ENCODE measurements around the gene RNU1-3.
A peak's percentile ranks its signal among the peaks of the same experiment; 100 is the strongest.
"Not testable (repeated sequence)": the region's sequence is repeated elsewhere in the genome, so short reads cannot be mapped to it uniquely, and the experiment has no call there.

The RNU1-3 gene

GRCh38 chr1:16693449-16694307 lies 26.9 kb upstream of the RNU1-3 start:
- not testable (repeated sequence) for DNase-seq (ENCODE audit: low read depth)

DNA sequence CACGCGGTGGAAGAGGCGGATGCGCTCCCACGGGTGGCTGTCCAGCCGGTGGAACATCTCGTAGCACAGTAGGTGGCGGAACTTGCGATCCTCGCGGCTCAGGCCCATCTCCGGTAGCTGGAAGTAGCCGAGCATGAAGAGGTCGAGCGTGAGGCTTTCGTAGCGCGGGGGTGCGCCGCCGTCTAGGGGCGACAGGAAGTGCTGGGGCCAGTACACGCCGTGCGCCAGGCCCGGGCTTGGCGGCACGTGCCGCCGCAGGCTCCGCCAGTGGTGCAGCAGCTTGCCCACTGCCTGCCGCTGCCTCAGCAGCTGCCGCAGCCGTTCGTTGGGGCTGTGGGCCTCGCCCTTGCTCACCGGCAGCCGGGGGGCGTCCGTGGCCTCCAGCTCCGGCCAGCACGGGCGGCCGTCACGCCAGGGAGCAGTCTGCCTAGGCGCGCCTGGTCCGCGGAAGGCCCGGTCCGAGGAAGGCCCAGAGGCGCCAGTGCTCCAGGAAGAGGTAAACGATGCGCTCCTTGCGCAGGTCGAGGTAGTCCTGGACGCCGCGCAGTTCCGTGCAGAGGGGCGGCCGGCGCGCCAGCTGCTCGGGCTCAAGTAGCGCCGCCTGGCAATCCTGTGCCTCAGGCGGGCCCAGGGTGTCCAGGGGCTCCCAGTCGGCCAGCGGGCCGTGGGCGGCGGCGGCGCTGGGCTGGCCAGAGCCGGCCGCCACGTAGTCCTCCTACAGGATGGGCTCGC lies 26.1 kb upstream of the RNU1-3 start:
- DNase-seq (ENCODE audit: low read depth), result not testable (repeated sequence)

- DNase-seq (ENCODE audit: low read depth), result not testable (repeated sequence)
These were observed 25.5 kb upstream of the RNU1-3 start for GRCh38 chr1:16692283-16692682.

- not testable (repeated sequence) for DNase-seq (ENCODE audit: low read depth)
These were observed 24.4 kb upstream of the RNU1-3 start for GRCh38 chr1:16690971-16691682.

DNA sequence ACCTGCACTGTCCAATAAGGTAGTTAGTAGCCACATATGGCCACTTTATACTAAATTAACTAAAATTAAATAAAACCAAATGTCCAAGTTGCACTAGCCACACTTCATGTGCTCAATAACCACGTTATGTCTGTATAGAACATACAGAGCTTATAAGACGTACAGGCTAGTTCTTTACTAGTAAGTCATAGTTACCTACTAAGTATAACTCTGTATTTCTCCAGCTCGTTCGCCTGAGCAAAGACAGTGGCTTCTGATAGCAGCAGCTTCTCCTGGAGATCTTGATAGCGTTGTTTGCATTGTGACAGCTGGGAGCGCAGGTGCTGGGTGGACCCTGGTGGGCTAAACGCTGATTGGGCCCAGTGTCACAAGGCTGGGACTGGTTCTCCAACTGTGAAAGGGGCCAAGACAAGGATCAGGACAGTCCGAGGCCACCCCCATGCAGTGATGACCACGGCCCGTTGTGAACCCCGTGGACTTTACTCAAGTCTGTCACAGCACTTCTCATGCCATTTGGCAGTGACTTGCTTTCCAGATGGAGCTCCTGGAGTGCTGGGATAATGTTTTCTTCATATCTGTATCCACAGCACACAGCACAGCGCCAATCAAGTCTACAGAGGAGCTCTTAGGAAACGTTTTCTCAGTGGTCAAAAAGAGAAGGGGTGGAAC lies 20.5 kb upstream of the RNU1-3 start:
- DNase-seq (ENCODE audit: low read depth), result not testable (repeated sequence)

DNA sequence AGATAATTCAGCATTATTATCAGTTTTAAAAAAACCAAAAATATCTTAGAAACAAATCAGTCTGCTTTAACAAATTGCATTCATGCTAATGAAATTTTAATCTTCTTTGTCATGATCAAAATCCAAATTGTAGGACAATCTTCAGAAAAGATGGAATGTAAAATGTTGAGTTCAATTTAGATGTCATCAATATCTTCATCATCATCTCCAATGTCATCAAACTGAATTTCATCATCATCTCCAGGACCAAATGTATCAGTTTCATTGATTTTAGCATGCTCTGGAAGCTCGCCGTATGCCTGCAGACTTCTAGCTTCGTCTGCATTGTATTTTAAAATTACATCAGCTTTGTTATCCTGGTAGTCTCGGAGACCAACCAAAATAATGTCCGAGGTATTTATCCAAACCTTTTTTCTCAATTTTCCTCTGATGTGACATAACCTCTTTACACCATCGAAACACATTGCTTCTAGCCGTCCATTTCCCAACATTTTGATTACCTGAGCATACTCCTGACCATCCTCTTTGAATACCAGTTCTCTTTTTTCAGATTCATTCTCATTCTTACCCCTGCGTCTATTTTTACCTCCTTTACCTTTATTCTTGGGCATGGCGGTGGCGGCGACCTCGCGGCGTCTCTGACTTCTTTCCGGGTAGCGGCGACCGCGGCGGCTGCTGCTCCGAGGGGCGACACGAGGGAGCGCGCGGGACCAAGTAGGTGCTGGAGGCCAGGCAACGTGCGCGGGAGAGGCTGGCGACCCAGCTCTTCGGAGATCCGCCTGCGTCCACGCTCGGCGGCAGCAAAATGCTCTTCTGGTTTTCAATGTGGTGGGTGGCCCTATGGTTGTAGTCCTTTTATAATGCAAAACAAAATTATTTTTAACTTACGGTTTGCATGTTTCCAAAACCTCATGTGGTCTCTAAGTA lies 19.0 kb upstream of the RNU1-3 start:
- not testable (repeated sequence) for DNase-seq (ENCODE audit: low read depth)

- DNase-seq (ENCODE audit: low read depth), result not testable (repeated sequence)
These were observed 18.1 kb upstream of the RNU1-3 start for GRCh38 chr1:16684738-16685337.

- not testable (repeated sequence) for DNase-seq (ENCODE audit: low read depth)
These were observed 17.4 kb upstream of the RNU1-3 start for GRCh38 chr1:16684152-16684551.

GRCh38 chr1:16682803-16683202 lies 16.1 kb upstream of the RNU1-3 start:
- not testable (repeated sequence) for DNase-seq (ENCODE audit: low read depth)

DNA sequence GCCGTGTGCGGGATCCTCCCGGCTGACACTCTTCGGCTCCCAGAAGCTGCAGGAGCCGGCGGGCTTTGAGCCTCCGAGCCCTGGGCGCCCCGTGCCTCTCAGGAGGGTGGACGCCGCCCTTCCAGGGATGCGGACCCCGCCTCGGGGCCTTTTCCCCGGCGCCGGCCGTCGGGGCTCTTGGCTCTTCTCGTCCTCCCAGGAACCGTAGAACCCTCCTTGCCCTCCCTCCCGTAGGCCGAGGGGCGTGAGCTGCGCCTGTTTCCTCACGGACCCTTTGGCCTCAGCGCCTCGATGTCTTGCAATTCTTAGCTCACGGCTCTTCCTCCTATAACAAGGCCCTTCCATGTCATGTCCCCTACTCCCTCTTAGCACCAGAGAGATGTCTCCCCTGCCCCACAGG lies 13.6 kb upstream of the RNU1-3 start:
- not testable (repeated sequence) for DNase-seq (ENCODE audit: low read depth)

DNA sequence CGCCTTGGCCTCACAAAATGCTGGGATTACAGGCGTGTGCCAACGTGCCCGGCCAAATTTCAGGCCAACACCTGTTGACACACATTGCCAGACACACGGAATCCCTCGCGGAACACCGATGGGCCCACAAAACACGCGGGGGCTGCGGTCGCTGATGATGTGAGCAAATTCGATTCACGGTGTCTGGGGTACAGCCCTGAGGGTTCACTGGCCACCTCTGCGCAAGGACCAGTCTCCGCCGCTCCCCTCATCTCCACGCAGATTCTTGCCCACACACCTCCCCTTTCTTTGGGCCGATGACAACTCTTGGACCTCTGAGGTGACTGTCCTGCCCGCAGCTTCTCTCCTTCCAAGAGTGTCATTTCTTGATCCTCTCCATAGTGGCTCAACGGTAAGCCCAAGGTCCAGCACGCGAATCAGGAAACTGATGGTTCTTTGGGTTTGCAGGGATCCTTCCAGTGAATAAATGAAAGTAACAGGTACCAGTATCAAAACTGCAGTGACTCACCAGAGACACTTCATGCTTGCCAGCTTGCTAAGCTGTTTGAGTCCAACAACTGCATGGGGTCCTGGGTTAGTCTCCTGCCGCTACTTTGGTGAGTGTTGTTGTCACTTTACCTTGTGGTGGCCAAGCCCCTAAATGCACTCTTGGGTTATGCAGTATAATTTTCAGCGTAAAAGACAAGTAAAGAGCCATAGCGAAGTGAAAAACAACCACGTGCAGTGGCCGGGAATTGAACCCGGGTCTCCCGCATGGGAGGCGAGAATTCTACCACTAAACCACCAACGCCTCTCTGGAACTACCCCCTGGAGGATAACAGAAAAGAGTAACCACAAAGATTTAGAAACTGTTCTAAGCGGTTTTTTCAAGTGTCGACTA lies 11.0 kb upstream of the RNU1-3 start:
- DNase-seq (ENCODE audit: low read depth), result peak; percentile 31

GRCh38 chr1:16676661-16677523 lies 10.1 kb upstream of the RNU1-3 start:
- not testable (repeated sequence) for DNase-seq (ENCODE audit: low read depth)

DNA sequence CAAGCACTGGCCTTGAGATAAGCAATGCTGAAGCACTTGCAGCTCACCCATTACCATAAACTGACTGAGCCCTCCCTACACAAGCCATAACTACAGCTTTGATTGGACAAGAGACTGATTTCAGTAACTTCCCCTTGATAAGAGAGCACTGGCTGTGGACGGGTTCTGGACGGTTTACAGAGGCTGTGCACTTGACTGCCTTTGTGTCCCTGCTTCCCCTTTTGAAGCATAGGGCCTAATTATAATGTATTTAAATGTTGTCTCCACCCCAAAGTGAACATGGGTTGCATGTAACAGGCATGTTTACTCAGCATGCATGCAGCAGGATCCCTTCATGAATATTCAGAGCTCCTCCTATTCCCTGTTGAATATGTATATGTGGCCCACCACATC lies 8.4 kb upstream of the RNU1-3 start:
- DNase-seq (ENCODE audit: low read depth), result not testable (repeated sequence)

DNA sequence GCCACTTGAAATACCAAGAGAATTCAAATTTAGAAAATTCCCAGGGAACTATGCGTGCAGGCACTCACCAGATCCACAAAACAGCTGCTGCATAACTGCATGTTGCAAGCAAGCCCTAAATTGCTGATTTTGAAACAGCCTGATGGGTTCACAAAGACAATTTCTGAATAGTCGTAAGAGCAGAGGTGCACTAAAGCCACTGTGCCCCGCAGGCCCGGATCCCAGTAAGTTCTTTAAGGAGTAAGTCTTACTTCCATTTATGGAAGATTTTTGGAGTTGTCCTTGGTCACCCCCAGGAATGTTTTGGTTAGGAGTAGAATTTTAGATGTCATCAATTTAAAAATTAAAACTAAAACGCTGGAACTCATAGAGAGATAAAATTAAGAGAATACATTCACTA lies 7.2 kb upstream of the RNU1-3 start:
- DNase-seq (ENCODE audit: low read depth), result not testable (repeated sequence)

DNA sequence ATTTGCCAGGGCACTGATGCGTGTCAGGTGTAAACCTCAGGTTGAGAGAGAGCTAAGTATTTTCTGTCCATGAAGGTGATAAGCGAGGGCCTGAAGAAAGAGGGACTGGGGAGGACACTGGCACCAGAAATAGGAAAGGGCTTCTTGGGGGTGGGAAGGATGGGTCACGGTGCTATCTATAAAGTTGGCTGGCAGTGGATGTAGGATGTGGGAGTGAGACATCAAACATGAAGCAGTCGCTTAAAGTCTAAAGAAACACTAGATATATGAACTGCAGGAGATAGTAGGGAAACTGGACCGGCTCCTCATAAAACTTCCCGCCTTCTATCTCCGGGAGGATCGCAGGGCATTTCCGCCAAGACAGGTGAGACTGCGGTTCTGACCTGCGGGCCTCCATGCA lies 912 bp downstream of the RNU1-3 start:
- DNase-seq (ENCODE audit: low read depth), result not testable (repeated sequence)

- DNase-seq (ENCODE audit: low read depth), result not testable (repeated sequence)
These were observed 8.5 kb downstream of the RNU1-3 start for GRCh38 chr1:16658234-16658633.

- not testable (repeated sequence) for DNase-seq (ENCODE audit: low read depth)
These were observed 9.6 kb downstream of the RNU1-3 start for GRCh38 chr1:16656981-16657683.

GRCh38 chr1:16656574-16656973 lies 10.2 kb downstream of the RNU1-3 start:
- DNase-seq (ENCODE audit: low read depth), result not testable (repeated sequence)
